GM21723 (cell line): ENCODE measurements around the gene RAPGEF6.
"Not testable (repeated sequence)": the region's sequence is repeated elsewhere in the genome, so short reads cannot be mapped to it uniquely, and the experiment has no call there.

ENCODE experiments used
- ATAC-seq: cut with Tn5 transposase; IDR thresholded peaks from one replicate; pipeline ENCODE4 v1.9.1; 2021; ENCODE audit warnings: mild to moderate bottlenecking, moderate library complexity; ENCODE audit not compliant: unreplicated experiment

The RAPGEF6 gene

DNA sequence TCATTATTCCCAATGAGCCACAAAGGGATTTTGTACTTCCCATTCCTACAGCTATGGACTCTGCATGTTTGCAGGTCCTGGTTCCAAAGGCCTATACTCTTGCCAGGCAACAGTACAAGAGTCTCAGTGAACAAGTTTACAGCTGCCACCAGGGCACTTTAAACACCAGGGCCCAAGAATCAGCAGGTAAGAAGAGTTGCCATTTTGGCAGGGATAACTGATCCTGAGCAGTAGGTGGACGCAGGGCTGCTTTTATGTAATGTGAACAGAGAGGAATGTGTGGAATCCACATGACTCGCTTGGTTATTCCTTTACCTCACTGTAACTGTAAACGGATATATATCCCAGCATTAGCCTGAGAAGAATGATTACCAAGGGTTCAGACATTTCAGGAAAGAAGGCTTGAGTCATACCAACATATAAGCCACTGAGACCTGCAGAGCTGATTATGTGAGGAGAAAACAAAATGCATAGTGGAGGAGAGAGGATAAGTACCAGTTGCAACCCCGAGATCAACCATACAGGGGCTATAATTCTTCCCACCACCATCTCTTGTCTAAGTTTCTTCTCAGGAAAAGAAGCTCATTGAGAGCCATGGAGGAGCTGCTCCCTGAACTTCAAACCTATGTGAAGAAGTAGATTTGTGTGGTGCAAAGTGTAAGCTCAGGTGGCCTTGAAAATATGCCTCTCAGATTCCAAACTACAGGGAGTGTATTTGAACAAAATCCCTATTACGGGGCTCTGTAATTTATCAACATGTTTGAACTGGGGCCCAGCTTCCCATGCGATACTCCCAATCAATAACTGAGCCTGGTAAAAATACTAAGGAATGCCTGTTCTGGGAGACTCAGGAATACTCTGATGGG lies 24.6 kb downstream of the RAPGEF6 start:
- ATAC-seq, result no peak

DNA sequence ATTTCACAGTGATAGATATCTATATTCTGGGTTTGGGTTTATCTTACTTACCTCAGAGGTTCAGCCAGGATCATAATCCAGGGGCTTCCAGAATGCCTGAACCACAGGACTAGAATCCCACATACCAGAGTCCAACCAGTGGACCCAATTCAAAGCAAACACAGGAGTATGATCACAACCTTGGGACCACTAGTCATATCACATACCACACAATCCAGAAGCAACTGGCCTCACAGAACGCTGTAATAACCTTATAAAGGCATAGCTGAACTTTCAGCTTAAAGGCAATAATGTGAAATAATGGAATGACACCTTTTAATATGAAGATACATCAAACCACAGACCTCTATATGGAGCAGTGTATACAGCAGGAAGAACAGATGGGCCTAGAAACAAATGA lies 25.3 kb downstream of the RAPGEF6 start:
- ATAC-seq, result no peak

DNA sequence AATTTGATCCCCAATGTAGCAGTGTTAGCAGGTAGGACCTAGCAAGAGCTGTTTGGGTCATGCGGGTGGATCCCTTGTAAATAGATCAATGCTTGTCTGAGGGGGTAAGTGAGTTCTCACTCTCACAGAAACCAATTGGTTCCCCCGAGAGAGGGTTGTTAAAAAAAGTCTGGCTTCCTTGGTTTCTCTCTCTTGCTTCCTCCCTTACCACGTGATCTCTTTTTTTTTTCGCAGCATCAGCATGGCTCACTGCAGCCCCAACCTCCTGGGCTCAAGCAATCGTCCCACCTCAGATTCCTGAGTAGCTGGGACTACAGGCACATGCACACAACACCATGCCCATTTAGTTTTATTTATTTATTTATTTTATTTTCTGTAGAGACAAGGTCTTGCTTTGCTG lies 26.4 kb downstream of the RAPGEF6 start:
- ATAC-seq, result no peak

DNA sequence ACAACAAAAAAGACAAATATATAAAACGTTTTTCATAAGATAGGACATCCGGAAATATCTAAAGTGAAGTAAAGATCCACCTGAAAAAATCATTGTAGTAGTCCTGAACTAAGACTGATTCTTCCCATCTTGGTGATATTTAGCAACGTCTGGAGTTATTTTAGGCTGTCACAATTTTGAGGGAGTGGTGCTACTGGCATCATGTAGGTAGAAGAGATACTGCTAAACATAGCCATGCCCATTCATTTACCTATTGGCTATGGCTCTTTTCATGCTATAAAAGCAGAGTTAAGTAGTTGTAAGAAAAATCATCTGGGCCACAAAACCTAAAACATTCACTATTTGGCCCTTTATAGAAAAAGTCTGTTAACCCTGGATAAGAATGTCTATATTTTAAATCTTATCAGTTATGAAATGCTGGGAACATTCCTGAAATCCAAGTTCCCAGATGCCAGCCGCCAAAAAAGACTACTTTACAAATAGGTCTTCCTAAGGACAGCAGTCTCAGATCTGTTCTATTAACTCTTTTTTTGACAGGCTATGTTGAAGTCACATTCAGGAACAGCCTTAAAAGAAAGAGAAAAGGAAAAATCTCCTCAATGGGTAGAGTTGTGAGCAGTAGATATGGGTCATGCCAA lies 27.0 kb downstream of the RAPGEF6 start:
- ATAC-seq, result no peak

DNA sequence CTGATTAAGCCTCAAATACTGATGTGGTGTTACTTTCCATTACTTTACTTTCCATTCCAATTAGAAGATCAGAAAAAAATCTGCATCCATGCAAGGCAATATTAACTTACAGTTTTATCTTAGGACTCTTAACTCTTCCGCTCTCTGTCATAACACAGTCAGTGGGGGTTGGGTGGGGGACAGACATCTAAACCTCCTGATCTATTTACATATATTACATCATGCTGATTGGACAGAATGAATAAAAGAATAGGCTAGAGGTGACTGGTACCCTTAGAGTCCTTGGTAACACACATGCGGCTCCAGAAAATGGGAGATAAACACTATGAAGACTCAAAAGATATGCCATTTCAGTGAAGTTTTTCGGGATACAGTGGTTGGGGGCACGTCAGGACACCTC lies 27.6 kb downstream of the RAPGEF6 start:
- ATAC-seq, result no peak

DNA sequence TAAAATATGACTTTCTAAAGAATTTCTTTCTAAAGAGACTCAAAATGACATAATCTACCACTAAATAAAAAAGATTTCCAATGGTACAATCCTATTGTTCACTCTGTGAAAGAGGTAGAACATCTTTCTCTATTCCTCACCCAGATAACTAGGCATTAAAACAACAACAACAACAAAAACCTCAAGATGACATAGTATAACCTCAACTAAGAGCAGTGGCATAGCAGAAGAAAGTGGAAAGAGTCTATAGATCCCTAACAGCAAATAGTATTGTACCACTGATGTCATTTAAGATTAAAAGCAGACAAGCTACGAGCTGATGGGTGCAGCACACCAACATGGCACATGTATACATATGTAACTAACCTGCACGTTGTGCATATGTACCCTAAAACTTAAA lies 29.9 kb downstream of the RAPGEF6 start:
- ATAC-seq, result no peak

DNA sequence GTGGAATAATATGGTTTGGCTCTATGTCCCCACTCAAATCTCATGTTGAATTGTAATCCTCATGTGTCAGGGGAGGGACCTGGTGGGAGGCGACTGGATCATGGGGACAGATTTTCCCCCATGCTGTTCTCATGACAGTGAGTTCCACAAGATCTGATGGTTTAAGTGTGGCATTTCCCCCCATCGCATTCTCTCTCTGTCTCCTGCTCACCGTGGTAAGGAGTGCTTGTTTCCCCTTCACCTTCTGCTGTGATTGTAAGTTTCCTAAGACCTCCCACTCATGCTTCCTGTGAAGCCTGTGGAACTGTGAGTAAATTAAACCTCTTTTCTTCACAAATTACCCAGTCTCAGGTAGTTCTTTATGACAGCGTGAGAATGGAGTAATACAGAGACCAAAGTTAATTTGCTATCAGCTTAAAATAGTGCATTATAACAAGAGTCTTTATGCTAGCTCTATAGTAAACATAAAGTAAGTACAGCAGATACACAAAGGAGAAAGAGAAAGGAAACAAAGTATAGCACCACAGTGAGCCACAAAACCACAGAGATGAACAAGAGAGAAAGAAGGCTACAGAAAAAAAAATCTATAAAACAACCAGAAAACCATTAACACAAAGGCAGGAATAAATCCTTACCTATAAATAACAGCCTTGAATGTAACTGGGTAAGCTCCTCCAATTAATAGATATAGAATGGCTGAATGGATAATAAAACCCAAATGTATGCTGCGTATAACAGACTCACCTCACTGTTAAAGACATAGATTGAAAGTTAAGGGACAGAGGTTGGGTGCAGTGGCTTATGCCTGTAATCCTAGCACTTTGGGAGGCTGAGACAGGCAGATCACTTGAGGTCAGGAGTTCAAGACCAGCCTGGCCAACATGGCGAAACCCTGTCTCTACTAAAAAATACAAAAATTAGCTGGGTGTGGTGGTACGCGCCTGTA lies 39.7 kb downstream of the RAPGEF6 start:
- peak; percentile 61 for ATAC-seq

DNA sequence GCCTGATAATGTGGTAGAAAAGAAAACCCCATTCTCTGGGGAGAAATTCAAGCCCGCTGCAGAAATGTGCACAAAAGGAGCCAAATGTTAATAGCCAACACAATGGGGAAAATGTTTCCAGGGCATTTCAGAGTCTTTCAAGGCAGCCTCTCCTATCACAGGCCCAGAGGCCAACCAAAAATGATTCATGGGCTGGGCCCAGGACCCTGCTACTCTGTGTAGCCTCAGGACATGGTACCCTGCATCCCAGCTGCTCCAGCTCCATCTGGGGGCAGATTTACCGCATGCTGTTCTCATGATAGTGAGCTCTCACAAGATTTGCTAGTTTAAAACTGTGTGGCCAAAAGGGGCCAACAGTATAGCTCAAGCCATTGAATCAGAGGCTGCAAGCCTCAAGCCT lies 41.1 kb downstream of the RAPGEF6 start:
- ATAC-seq, result no peak

DNA sequence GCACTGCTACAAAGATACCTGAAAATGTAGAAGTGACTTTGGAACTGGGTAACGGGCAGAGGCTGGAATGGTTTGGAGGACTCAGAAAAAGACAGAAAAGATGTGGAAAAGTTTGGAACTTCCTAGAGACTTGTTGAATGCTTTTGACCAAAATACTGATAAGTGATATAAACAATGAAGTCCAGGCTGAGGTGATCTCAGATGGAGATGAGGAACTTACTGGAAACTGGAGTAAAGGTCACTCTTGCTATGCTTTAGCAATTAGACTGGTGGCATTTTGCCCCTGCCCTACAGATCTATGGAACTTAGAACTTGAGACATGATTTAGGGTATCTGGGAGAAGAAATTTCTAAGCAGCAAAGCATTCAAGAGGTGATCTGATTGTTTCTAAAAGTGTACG lies 41.6 kb downstream of the RAPGEF6 start:
- not testable (repeated sequence) for ATAC-seq

DNA sequence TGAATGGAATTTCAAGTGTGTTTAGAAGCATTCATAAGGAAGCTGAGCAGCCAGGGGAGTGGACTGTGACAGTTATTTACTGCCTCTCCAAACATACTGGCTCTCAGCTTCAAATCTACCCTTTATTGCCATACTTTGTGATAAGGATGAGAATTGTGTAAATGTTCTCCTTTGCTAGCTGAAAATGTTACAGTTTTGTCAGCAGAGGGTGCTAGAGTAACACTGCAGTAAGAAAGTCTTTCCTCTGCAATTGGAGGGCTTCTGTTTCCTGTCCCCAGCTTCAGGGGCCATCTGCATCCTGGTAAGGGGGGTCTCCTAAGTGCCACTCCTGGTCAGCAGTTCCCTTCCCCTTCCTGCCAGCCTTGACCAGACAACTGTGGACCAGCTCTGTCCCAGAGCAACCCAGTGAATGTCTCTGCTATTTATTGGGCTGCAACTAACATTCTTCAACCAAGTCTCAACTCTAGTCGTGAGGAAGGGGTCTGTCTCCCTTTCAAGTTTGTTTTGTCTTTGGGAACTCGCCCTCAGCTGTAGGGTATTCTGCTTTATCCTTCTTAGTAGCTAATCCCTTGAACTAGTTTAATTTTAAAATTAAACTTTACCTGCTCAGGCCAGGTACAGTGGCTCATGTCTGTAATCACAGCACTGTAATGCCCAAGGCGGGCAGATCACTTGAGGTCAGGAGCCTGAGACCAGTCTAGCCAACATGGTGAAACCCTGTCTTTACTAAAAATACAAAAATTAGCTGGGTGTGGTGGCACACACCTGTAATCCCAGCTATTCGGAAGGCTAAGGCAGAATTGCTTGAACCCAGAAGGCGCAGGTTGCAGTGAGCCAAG lies 45.3 kb downstream of the RAPGEF6 start:
- ATAC-seq, result peak; percentile 55

DNA sequence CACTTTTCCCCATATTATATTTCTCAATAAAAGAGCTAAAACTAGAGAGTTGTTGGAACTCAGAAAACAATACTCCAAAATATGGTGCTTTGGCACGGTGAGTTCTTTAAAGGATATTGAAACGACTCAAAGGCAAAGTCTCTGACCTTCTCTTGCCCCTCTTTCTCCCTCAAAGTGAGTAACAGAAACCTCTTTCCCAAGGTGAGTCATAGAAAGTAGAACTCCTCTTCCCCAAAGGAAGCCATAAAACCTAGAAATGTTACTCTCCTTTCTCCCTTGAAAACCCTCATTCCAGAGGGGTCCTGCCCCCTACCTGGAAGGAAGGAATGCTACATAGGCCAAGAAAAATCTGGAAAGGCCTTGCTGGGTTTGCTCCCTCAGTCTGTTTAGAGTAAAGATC lies 47.5 kb downstream of the RAPGEF6 start:
- no peak for ATAC-seq

DNA sequence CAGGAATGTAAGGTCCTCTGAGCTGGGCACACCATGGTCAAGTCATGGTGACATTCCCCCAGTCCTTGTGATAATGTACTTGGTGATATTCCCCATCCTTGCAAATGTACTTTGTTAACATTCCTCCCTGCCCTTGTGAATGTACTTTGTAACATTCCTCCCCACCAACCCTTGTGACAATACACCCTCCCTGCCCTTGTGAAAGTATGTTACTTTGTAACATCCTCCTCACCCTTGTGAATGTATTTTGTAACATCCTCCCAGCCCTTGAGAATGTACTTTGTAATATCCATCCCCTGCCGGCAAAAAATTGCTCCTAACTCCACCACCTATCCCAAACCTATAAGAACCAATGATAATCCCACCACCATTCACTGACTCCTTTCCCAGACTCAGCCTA lies 53.3 kb downstream of the RAPGEF6 start:
- ATAC-seq, result no peak

DNA sequence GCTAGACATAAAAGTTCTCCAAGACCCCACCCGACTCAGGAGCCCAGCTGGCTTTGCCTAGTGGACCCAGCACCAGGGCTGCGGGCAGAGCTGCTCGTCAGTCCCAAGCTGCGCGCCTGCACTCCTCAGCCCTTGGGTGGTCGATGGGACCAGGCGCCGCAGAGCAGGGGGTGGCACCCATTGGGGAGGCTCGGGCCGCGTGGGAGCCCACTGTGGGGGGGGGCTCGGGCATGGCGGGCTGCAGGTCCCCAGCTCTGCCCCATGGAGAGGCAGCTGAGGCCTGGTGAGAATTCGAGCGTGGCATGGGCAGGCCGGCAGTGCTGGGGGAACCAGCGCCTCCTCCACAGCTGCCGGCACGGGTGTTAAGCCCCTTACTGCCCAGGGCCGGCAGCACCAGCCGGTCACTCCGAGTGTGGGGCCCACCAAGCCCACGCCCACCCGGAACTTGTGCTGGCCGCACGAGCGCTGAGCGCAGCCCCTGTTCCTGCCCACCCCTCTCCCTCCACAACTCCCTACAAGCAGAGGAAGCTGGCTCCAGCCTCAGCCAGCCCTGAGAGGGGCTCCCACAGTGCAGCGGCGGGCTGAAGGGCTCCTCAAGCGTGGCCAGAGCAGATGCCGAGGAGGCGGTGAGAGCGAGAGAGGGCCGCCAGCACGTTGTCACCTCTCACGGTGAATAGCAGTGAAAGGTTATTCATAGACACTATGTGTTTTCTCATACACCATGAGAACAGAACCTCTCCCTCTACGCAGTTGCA lies 54.9 kb downstream of the RAPGEF6 start:
- ATAC-seq, result no peak

DNA sequence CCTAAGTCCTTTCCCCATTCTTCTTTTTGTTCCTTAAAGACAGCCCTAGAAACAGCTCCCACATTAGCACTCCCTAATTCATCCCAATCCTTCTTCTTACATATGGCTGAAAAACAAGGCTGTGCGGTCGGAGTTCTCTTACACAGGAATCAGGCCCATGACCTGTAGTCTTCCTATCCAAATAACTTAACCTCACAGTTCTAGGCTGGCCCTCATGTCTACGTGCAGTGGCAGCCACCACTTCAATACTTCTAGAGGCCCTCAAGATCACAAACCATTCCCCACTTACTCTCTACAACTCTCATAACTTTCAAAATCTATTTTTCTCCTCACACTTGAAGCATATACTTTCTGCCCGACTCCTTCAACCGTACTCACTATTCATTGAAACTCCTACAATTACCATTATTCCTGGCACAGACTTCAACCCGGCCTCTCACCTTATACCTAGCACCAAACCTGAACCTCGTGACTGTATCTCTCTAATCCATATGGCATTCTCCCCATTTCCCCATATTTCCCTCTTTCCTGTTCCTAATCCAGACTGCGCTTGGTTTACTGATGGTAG lies 59.3 kb downstream of the RAPGEF6 start:
- ATAC-seq, result no peak

DNA sequence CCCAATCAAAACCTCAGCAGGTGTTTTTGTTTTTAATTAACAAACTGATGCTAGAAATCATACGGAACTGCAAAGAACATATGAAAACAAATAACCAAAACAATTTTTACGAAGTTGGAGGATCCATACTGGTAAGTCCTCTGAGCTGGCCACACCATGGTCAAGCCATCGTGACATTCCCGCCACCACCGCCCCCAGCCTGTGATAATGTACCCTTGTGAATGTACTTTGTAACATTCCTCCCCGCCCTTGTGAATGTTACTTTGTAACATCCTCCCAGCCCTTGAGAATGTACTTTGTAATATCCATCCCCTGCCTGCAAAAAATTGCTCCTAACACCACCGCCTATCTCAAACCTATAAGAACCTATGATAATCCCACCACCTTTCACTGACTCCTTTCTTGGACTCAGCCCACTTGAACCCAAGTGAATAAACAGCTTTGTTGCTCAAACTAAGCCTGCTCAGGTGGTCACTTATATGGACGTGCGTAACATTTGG lies 63.3 kb downstream of the RAPGEF6 start:
- no peak for ATAC-seq

DNA sequence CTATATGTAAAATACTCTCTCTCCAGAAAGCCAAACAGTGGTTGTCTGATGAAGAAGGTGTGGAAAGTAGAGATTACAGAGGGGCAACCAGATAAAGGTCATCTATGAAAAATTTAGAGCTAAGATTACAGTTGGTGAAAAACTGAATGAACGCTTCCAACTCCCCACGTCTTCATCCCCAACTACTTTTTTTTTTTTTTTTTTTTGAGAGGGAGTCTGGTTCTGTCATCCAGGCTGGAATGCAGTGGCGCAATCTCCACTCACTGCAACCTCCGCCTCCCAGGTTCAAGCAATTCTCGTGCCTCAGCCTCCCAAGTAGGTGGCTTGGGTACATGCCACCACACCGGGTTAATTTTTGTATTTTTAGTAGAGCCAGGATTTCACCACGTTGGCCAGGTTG lies 64.3 kb downstream of the RAPGEF6 start:
- ATAC-seq, result no peak

DNA sequence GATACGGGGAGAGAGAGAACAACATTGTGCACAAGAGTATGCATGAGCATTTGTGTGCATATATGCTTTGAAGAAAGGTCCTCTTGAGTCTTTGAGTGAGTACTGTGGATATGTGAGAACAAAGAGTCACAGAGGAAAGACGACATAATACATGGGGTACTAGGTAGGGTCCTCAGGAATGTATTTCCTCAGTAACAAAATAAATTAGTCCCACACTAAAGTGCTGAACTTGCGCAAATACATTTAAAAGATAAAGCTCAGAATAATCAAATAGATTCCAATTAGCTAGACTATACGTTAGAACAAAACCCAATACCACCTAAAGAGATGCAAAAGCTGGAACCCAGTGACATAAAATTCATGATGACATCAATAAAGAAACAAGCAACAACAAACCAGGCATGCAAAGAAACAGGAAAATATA lies 70.8 kb downstream of the RAPGEF6 start:
- no peak for ATAC-seq

DNA sequence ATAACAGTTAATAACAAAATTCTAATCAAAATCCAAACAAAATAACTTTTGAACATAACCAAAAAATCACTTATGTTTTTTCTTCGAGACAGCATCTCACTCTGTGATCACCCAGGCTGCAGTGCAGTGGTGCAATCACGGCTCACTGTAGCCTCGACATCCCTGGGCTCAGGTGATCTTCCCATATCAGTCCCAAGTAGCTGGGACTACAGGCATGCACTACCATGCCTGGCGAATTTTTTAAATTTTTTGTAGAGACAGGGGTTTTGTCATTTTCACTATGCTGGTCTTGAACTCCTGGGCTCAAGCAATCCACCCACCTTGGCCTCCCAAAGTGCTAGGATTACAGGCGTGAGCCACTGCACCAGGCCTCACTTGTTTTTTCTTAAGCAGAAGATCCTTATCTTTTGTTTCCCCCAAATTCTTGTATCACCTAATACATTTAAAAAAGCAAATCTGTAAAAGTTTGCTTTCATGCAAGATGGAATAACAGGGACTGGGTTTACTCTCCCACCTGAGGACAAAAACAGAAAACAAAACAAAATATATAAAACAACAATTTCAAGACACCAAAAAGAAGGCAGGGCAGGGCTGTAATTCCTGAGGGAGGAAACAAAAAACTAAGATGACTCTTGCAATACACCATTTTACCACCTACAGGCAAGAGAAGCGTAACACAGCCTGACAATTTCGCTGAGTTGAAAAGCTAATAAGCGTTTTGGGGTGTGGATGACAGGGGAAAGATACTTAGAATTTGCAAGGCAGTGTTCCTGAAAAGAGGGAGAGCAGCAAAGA lies 71.4 kb downstream of the RAPGEF6 start:
- ATAC-seq, result no peak
